ENCODE data around the gene CEP19.

- TF ChIP-seq CTCF (tag by site-specific recombination; IDR thresholded peaks at IDR 0.05) (no peak), ZNF404 (tag by site-specific recombination; IDR thresholded peaks at IDR 0.05) (no peak), ZBTB49 (tag by site-specific recombination; IDR thresholded peaks at IDR 0.05; ENCODE audit: low read depth) (no peak), ZNF133 (tag by site-specific recombination; IDR thresholded peaks at IDR 0.05) (no peak), ZNF184 (tag by site-specific recombination; IDR thresholded peaks at IDR 0.05) (no peak), ATF2 (tag by site-specific recombination; IDR thresholded peaks at IDR 0.05; ENCODE audit: low read depth) (no peak), ZNF112 (tag by site-specific recombination; IDR thresholded peaks at IDR 0.05) (no peak), ZNF248 (tag by site-specific recombination; IDR thresholded peaks at IDR 0.05) (no peak), ZNF274 (IDR thresholded peaks at IDR 0.05; ENCODE audit: low read length) (no peak), ZNF274 (tag by site-specific recombination; IDR thresholded peaks at IDR 0.05; ENCODE audit: borderline replicate concordance) (no peak), ZNF645 (tag by site-specific recombination; IDR thresholded peaks at IDR 0.05) (no peak), ZNF692 (tag by site-specific recombination; IDR thresholded peaks at IDR 0.05) (no peak), ZNF121 (tag by site-specific recombination; IDR thresholded peaks at IDR 0.05) (no peak)
These were observed at the start of gene CEP19, which contains the start of gene PIGX for GRCh38 chr3:196711838-196712513.

All from HEK293 (cell line).